Measurements from ENCODE around the gene CD47. TPM values are rescaled to one million over a fixed set of nuclear protein-coding genes. Genes with fewer than 3 reads are reported as not detected.

The CD47 gene
- total and polyA plus RNA-seq, 10 of the 15 experiments (the other 5 are each of a cell fraction or from before 2014, with no cell fraction given) = 22.9 to 175 (median 81.1) TPM

DNA sequence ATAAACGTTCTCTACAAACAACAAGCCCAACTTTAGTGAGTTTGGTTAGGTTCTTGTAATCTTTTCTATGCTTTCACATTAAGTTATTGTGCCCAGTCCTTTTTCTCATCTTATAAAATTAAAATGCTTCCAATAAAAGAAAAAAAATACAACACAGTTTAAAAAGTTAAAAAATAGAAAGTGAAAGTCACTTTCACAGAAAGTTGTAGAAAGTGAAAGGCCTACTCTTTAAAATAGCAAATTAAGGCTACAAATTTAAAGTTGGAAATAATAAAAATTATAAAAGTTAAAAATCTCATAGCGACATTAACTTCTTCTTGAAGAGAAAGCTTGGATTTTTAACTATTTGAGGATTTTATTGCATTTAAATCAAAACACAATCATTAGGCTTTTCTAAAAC is 35.9 kb downstream of the CD47 start (continued):
- no peak for TF ChIP-seq ZNF274 (IDR thresholded peaks at IDR 0.05; ENCODE audit: insufficient read depth, insufficient read length)
- TF ChIP-seq, protein P1, sequence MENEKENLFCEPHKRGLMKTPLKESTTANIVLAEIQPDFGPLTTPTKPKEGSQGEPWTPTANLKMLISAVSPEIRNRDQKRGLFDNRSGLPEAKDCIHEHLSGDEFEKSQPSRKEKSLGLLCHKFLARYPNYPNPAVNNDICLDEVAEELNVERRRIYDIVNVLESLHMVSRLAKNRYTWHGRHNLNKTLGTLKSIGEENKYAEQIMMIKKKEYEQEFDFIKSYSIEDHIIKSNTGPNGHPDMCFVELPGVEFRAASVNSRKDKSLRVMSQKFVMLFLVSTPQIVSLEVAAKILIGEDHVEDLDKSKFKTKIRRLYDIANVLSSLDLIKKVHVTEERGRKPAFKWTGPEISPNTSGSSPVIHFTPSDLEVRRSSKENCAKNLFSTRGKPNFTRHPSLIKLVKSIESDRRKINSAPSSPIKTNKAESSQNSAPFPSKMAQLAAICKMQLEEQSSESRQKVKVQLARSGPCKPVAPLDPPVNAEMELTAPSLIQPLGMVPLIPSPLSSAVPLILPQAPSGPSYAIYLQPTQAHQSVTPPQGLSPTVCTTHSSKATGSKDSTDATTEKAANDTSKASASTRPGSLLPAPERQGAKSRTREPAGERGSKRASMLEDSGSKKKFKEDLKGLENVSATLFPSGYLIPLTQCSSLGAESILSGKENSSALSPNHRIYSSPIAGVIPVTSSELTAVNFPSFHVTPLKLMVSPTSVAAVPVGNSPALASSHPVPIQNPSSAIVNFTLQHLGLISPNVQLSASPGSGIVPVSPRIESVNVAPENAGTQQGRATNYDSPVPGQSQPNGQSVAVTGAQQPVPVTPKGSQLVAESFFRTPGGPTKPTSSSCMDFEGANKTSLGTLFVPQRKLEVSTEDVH (IDR thresholded peaks at IDR 0.05; ENCODE audit: low read depth, partially characterized antibody) = no peak

DNA sequence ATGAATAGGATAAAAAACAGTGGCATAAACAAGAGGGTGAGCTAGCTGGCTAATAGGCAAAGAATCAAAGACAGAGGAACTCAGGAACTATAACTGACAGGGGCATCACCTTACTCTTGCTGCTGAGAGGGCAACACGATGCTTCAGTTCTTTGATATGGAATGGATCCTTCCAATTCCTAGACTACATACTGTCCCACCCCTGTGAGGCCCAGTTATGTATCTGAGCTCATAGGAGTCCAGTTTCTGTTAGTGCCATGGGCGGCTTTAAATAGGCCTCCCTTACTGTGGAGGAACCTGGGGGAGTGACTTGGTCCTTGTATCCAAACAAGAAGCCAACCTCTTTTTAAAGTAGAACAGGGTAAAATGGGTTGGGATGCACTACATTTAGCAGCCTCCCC is 37.3 kb downstream of the CD47 start:
- DNase-seq (ENCODE audit: low read depth, low spot score) (no peak), FAIRE-seq (no peak), ATAC-seq (no peak; the same call in 2 of the 3 replicates)
- RAD21 ChIA-PET (ENCODE audit: unreplicated experiment) = no interaction called here
- Histone ChIP-seq H3K4me2 (ENCODE audit: control insufficient read depth, insufficient read depth) (no peak overlapping the region), H3K4me1 (ENCODE audit: control insufficient read depth, insufficient read depth, low read length) (peaks cover 4% of the 10 kb centered on the region), H3K79me2 (ENCODE audit: control insufficient read depth, insufficient read depth, low read length) (peaks cover 2% of the 10 kb centered on the region), H3K9me3 (replicated peaks; ENCODE audit: control insufficient read depth, insufficient read depth, low read length) (no peaks in the 10 kb centered on the region), H3K4me3 (no peak overlapping the region), H3K9ac (ENCODE audit: control insufficient read depth, insufficient read depth, low read length) (no peak overlapping the region), H2AFZ (ENCODE audit: control insufficient read depth, low read depth, low read length) (no peak overlapping the region), H3K36me3 (ENCODE audit: control insufficient read depth in 2 of 2, insufficient read depth in 2 of 2, low read length in 1 of 2) (peaks cover 4 to 38% of the 10 kb centered on the region in 2 experiments; a peak in 3 of 4 replicates), H3K27ac (ENCODE audit: control insufficient read depth, insufficient read depth) (no peak overlapping the region), H3K27me3 (replicated peaks in 1 of 2; ENCODE audit: control insufficient read depth in 2 of 2, insufficient read depth in 2 of 2, low read length in 1 of 2) (no peaks in the 10 kb centered on the region), H4K20me1 (ENCODE audit: control insufficient read depth, insufficient read depth) (no peaks in the 10 kb centered on the region)
- WGBS (ENCODE audit: insufficient coverage, insufficient replicate concordance, low lambda C conversion rate, missing lambda C conversion rate) = 67% methylated on average over 2 of the region's 2 CpGs
- POLR2A ChIA-PET = interaction anchor here (1.2 to 1.4 kb wide), 2 partner anchors 10 to 13 kb away, joined by 4 to 5 read pairs; no protein-coding TSS in a partner anchor
- CTCF ChIA-PET = interaction anchor here (0.8 to 1.4 kb wide), 5 partner anchors 8 to 352 kb away, joined by 3 to 5 read pairs (median 5); no protein-coding TSS in a partner anchor
- in situ Hi-C loops (cut with MboI) = no loop called here
- SMC1A ChIA-PET (ENCODE audit: uncharacterized antibody, unreplicated experiment) = interaction anchor here (0.6 to 1.6 kb wide), 6 partner anchors 9 to 287 kb away, joined by 3 to 5 read pairs (median 4); no protein-coding TSS in a partner anchor
- no TSS peak for BruUV-seq (replicated peaks)
- intact Hi-C loops (cut with micrococcal nuclease; ENCODE audit: unreplicated experiment) = no loop called here
- TF ChIP-seq, protein P2, sequence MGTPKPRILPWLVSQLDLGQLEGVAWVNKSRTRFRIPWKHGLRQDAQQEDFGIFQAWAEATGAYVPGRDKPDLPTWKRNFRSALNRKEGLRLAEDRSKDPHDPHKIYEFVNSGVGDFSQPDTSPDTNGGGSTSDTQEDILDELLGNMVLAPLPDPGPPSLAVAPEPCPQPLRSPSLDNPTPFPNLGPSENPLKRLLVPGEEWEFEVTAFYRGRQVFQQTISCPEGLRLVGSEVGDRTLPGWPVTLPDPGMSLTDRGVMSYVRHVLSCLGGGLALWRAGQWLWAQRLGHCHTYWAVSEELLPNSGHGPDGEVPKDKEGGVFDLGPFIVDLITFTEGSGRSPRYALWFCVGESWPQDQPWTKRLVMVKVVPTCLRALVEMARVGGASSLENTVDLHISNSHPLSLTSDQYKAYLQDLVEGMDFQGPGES (IDR thresholded peaks at IDR 0.05) = no peak
- TF ChIP-seq, protein P3, sequence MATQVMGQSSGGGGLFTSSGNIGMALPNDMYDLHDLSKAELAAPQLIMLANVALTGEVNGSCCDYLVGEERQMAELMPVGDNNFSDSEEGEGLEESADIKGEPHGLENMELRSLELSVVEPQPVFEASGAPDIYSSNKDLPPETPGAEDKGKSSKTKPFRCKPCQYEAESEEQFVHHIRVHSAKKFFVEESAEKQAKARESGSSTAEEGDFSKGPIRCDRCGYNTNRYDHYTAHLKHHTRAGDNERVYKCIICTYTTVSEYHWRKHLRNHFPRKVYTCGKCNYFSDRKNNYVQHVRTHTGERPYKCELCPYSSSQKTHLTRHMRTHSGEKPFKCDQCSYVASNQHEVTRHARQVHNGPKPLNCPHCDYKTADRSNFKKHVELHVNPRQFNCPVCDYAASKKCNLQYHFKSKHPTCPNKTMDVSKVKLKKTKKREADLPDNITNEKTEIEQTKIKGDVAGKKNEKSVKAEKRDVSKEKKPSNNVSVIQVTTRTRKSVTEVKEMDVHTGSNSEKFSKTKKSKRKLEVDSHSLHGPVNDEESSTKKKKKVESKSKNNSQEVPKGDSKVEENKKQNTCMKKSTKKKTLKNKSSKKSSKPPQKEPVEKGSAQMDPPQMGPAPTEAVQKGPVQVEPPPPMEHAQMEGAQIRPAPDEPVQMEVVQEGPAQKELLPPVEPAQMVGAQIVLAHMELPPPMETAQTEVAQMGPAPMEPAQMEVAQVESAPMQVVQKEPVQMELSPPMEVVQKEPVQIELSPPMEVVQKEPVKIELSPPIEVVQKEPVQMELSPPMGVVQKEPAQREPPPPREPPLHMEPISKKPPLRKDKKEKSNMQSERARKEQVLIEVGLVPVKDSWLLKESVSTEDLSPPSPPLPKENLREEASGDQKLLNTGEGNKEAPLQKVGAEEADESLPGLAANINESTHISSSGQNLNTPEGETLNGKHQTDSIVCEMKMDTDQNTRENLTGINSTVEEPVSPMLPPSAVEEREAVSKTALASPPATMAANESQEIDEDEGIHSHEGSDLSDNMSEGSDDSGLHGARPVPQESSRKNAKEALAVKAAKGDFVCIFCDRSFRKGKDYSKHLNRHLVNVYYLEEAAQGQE (IDR thresholded peaks at IDR 0.05; ENCODE audit: low read depth, low read length) = no peak
- TF ChIP-seq, protein P4, sequence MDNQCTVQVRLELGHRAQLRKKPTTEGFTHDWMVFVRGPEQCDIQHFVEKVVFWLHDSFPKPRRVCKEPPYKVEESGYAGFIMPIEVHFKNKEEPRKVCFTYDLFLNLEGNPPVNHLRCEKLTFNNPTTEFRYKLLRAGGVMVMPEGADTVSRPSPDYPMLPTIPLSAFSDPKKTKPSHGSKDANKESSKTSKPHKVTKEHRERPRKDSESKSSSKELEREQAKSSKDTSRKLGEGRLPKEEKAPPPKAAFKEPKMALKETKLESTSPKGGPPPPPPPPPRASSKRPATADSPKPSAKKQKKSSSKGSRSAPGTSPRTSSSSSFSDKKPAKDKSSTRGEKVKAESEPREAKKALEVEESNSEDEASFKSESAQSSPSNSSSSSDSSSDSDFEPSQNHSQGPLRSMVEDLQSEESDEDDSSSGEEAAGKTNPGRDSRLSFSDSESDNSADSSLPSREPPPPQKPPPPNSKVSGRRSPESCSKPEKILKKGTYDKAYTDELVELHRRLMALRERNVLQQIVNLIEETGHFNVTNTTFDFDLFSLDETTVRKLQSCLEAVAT (IDR thresholded peaks at IDR 0.05) = no peak
- no peak for TF ChIP-seq ZNF207 (IDR thresholded peaks at IDR 0.05; ENCODE audit: borderline replicate concordance)
- TF ChIP-seq, protein P5, sequence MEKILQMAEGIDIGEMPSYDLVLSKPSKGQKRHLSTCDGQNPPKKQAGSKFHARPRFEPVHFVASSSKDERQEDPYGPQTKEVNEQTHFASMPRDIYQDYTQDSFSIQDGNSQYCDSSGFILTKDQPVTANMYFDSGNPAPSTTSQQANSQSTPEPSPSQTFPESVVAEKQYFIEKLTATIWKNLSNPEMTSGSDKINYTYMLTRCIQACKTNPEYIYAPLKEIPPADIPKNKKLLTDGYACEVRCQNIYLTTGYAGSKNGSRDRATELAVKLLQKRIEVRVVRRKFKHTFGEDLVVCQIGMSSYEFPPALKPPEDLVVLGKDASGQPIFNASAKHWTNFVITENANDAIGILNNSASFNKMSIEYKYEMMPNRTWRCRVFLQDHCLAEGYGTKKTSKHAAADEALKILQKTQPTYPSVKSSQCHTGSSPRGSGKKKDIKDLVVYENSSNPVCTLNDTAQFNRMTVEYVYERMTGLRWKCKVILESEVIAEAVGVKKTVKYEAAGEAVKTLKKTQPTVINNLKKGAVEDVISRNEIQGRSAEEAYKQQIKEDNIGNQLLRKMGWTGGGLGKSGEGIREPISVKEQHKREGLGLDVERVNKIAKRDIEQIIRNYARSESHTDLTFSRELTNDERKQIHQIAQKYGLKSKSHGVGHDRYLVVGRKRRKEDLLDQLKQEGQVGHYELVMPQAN (conservative IDR thresholded peaks at IDR 0.05) = no peak
- TF ChIP-seq SP1 (IDR thresholded peaks at IDR 0.05; ENCODE audit: low read depth, low read length) = no peak
